ENCODE data around the gene PALLD.

- TF ChIP-seq CTCF (IDR thresholded peaks at IDR 0.05) (peak in 4 of 6 experiments; percentile 19 to 55 (median 42)), POLR2A (IDR thresholded peaks at IDR 0.05) (no peak)
Measured at GRCh38 chr4:168514249-168514852, 17.5 kb downstream of the PALLD start.
